RWPE2 (cell line): ENCODE results near the gene HIVEP2.

Source experiments
- ATAC-seq: fragments of 200-7000 bp; cut with Tn5 transposase; 3 replicates; pipeline ENCODE4 v1.9.1; 2021; ENCODE audit warnings: low read depth
- DNase-seq: peaks from one replicate; pipeline ENCODE4 v3.0.0-alpha.2; 2020; ENCODE audit warnings: low spot score
- H3K27ac ChIP-seq: fragments of 450-650 bp; 2 replicates; pipeline ENCODE4 v1.5.1; 2017; ENCODE audit warnings: mild to moderate bottlenecking; ENCODE audit not compliant: poor library complexity, severe bottlenecking
- H3K27me3 ChIP-seq: fragments of 250-450 bp; sonication (Bioruptor Pico); 2 replicates; pipeline ENCODE4 v1.5.1; 2021; ENCODE audit warnings: mild to moderate bottlenecking, moderate library complexity; ENCODE audit not compliant: insufficient read depth, poor library complexity, severe bottlenecking
- H3K36me3 ChIP-seq: fragments of 250-450 bp; sonication (Bioruptor Pico); 2 replicates; pipeline ENCODE4 v1.5.1; 2020; ENCODE audit warnings: low read depth, mild to moderate bottlenecking, moderate library complexity
- H3K4me1 ChIP-seq: fragments of 250-450 bp; sonication (Bioruptor Pico); 2 replicates; pipeline ENCODE4 v1.5.1; 2021; ENCODE audit warnings: mild to moderate bottlenecking, moderate library complexity; ENCODE audit not compliant: insufficient read depth, poor library complexity, severe bottlenecking
- H3K4me3 ChIP-seq: fragments of 250-450 bp; sonication (Bioruptor Pico); 2 replicates; pipeline ENCODE4 v1.5.1; 2021; ENCODE audit warnings: mild to moderate bottlenecking, moderate library complexity; ENCODE audit not compliant: severe bottlenecking
- H3K9me3 ChIP-seq: fragments of 250-450 bp; sonication (Bioruptor Pico); 2 replicates; pipeline ENCODE4 v1.5.1; 2021; ENCODE audit warnings: mild to moderate bottlenecking, moderate library complexity; ENCODE audit not compliant: severe bottlenecking
- CTCF ChIP-seq: fragments of 450-650 bp; IDR thresholded peaks from one replicate; pipeline ENCODE4 v1.5.1; 2017; ENCODE audit warnings: mild to moderate bottlenecking, moderate library complexity; ENCODE audit not compliant: poor library complexity, severe bottlenecking

Gene HIVEP2

GRCh38 chr6:142867988-142868812, 76.8 kb downstream of the HIVEP2 start:
- Histone ChIP-seq H3K27ac (no peak overlapping the region), H3K4me3 (no peak overlapping the region), H3K9me3 (no peaks in the 10 kb centered on the region), H3K4me1 (peaks cover 15% of the 10 kb centered on the region), H3K27me3 (no peaks in the 10 kb centered on the region), H3K36me3 (no peaks in the 10 kb centered on the region)
- ATAC-seq (no peak), DNase-seq (no peak)
- TF ChIP-seq CTCF = no peak

GRCh38 chr6:142867355-142867801, 77.6 kb downstream of the HIVEP2 start:
- Histone ChIP-seq H3K36me3 (no peaks in the 10 kb centered on the region), H3K27ac (no peak overlapping the region), H3K27me3 (no peaks in the 10 kb centered on the region), H3K4me3 (no peak overlapping the region), H3K9me3 (no peaks in the 10 kb centered on the region), H3K4me1 (peaks cover 13% of the 10 kb centered on the region)
- DNase-seq = no peak
- no peak for ATAC-seq
- TF ChIP-seq CTCF = no peak

- Histone ChIP-seq H3K27ac (no peak overlapping the region), H3K36me3 (no peaks in the 10 kb centered on the region), H3K4me3 (no peak overlapping the region), H3K27me3 (no peaks in the 10 kb centered on the region), H3K9me3 (no peaks in the 10 kb centered on the region), H3K4me1 (no peaks in the 10 kb centered on the region)
- DNase-seq = no peak
- no peak for ATAC-seq
- no peak for TF ChIP-seq CTCF
Measured at GRCh38 chr6:142863981-142864380, 81.0 kb downstream of the HIVEP2 start.

- no peaks in the 10 kb centered on the region for H3K4me1 ChIP-seq
- H3K36me3 ChIP-seq = no peaks in the 10 kb centered on the region
- H3K27ac ChIP-seq = no peak overlapping the region
- no peak overlapping the region for H3K4me3 ChIP-seq
- no peaks in the 10 kb centered on the region for H3K9me3 ChIP-seq
- no peaks in the 10 kb centered on the region for H3K27me3 ChIP-seq
- ATAC-seq (no peak), DNase-seq (no peak)
- TF ChIP-seq CTCF = no peak
Measured at GRCh38 chr6:142861711-142862110, 83.3 kb downstream of the HIVEP2 start.

- H3K36me3 ChIP-seq = no peaks in the 10 kb centered on the region
- H3K9me3 ChIP-seq = no peaks in the 10 kb centered on the region
- DNase-seq (no peak), ATAC-seq (no peak)
- H3K27me3 ChIP-seq = no peaks in the 10 kb centered on the region
- H3K27ac ChIP-seq = no peak overlapping the region
- no peaks in the 10 kb centered on the region for H3K4me1 ChIP-seq
- TF ChIP-seq CTCF = no peak
- no peak overlapping the region for H3K4me3 ChIP-seq
Measured at GRCh38 chr6:142860498-142860897, 84.5 kb downstream of the HIVEP2 start.
